ENCODE measurements around the gene CYB5R4.

CYB5R4 gene

GRCh38 chr6:83859410-83860358, at the start of gene CYB5R4:
TSS of gene CYB5R4 (plus strand) at chr6:83859689. CDS start at chr6:83859783, 94 bp downstream.
- DNase-seq, result peak; percentile 99

- DNase-seq, result no peak
These were observed 46.9 kb upstream of the CYB5R4 start for GRCh38 chr6:83812595-83812994.

GRCh38 chr6:83815631-83816272, 43.7 kb upstream of the CYB5R4 start:
- DNase-seq, result no peak

GRCh38 chr6:83822629-83823169, 36.8 kb upstream of the CYB5R4 start:
- no peak for DNase-seq

- no peak for DNase-seq
These were observed 35.1 kb upstream of the CYB5R4 start for GRCh38 chr6:83824388-83824801.

- DNase-seq, result no peak
These were observed 34.7 kb upstream of the CYB5R4 start for GRCh38 chr6:83824831-83825230.

- no peak for DNase-seq
These were observed 32.4 kb upstream of the CYB5R4 start for GRCh38 chr6:83827050-83827449.

- DNase-seq, result peak; percentile 16
These were observed 20.8 kb upstream of the CYB5R4 start for GRCh38 chr6:83838727-83839126.

GRCh38 chr6:83844170-83844569, 15.3 kb upstream of the CYB5R4 start:
- DNase-seq, result no peak

- DNase-seq, result no peak
These were observed 13.2 kb upstream of the CYB5R4 start for GRCh38 chr6:83846291-83846690.

GRCh38 chr6:83847179-83847578, 12.3 kb upstream of the CYB5R4 start:
- no peak for DNase-seq

GRCh38 chr6:83849127-83849526, 10.4 kb upstream of the CYB5R4 start:
- DNase-seq, result no peak

GRCh38 chr6:83849610-83850009, 9.9 kb upstream of the CYB5R4 start:
- DNase-seq, result no peak

GRCh38 chr6:83852528-83853177, 6.8 kb upstream of the CYB5R4 start:
- DNase-seq, result no peak

GRCh38 chr6:83853178-83854000, 6.1 kb upstream of the CYB5R4 start, which contains the start of gene RIPPLY2:
TSS of gene RIPPLY2 (plus strand) at chr6:83853360. CDS start at chr6:83853417, 57 bp downstream.
- DNase-seq, result no peak

GRCh38 chr6:83854001-83854501, 5.4 kb upstream of the CYB5R4 start:
- no peak for DNase-seq

GRCh38 chr6:83854766-83855165, 4.7 kb upstream of the CYB5R4 start:
- no peak for DNase-seq

GRCh38 chr6:83860359-83860755, 868 bp downstream of the CYB5R4 start:
- peak; percentile 70 for DNase-seq

GRCh38 chr6:83860782-83861495, 1.4 kb downstream of the CYB5R4 start:
- peak; percentile 46 for DNase-seq

- no peak for DNase-seq
These were observed 3.4 kb downstream of the CYB5R4 start for GRCh38 chr6:83862776-83863471.

- no peak for DNase-seq
These were observed 7.6 kb downstream of the CYB5R4 start for GRCh38 chr6:83867043-83867442.

Measured in OCI-M1 (cell line).